GM10248 (cell line): ENCODE results near the gene FAM83C.

Experiments
- CTCF ChIA-PET: fragments of 300-600 bp; sonication (Branson Sonifier 250); formaldehyde crosslinking; extraction: SDS; loops from one replicate; lab custom pipeline; 2021; ENCODE audit warnings: antibody characterized with exemption; lab: Yijun Ruan, JAX
- POLR2A ChIA-PET: fragments of 350-650 bp; sonication (Branson Sonifier 250); formaldehyde crosslinking; extraction: SDS; loops from one replicate; lab custom pipeline; 2020; ENCODE audit warnings: antibody characterized with exemption; lab: Yijun Ruan, JAX
- DNase-seq: peaks from one replicate; pipeline ENCODE4 v3.0.0; 2012; ENCODE audit errors: extremely low spot score
- CTCF ChIP-seq: IDR thresholded peaks from 2 replicates; pipeline ENCODE4 v1.5.1; 2012; ENCODE audit warnings: mild to moderate bottlenecking, low read depth; ENCODE audit errors: extremely low read depth, missing control alignments, control extremely low read depth

FAM83C gene

DNA sequence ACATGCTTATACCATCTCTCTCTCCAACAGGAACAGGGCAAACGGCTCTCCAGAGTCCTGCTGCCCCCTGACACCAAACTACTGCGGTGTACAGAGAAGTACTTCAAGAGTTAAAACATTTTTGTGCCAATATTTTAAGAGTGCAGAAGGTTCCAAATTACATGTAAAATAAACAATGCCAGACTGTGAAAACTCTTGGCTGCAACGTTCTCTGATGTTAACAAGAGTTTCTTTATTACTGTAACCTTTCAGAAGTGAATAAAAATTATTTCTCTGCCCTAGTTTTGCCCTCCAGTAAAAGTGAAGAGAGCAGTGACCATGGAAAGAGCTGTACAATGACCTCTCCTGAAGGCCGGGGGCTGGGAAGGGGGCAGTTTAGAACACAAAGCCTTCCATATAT, 41.4 kb upstream of the FAM83C start:
- ChIA-PET CTCF (interaction anchor here (0.9 to 1.5 kb wide), 2 partner anchors 12 to 30 kb away, joined by 3 to 8 read pairs; no protein-coding TSS in a partner anchor), POLR2A (no interaction called here)
- no peak for TF ChIP-seq CTCF
- DNase-seq, result no peak

GRCh38 chr20:35332540-35333200, 40.4 kb upstream of the FAM83C start:
- ChIA-PET CTCF (interaction anchor here (1.4 to 4.5 kb wide), 3 partner anchors 10 to 62 kb away, joined by 3 to 40 read pairs (median 4); no protein-coding TSS in a partner anchor), POLR2A (no interaction called here)
- DNase-seq, result no peak
- TF ChIP-seq CTCF, result no peak

GRCh38 chr20:35329435-35330139, 37.4 kb upstream of the FAM83C start:
- peak; percentile 40 for TF ChIP-seq CTCF
- ChIA-PET POLR2A (no interaction called here), CTCF (interaction anchor here (0.5 to 4.5 kb wide), 12 partner anchors 11 to 207 kb away, joined by 3 to 40 read pairs (median 5); no protein-coding TSS in a partner anchor)
- DNase-seq, result peak; percentile 41

GRCh38 chr20:35328689-35329088, 36.5 kb upstream of the FAM83C start:
- POLR2A ChIA-PET, result no interaction called here
- TF ChIP-seq CTCF, result no peak
- CTCF ChIA-PET, result interaction anchor here (0.8 to 4.5 kb wide), 10 partner anchors 10 to 119 kb away, joined by 3 to 40 read pairs (median 6); no protein-coding TSS in a partner anchor
- DNase-seq, result no peak

GRCh38 chr20:35328095-35328685, 36.0 kb upstream of the FAM83C start:
- ChIA-PET POLR2A (no interaction called here), CTCF (interaction anchor here (1.0 to 4.5 kb wide), 4 partner anchors 9 to 119 kb away, joined by 4 to 40 read pairs (median 14); no protein-coding TSS in a partner anchor)
- no peak for DNase-seq
- TF ChIP-seq CTCF, result no peak

GRCh38 chr20:35327074-35327976, 35.1 kb upstream of the FAM83C start:
- DNase-seq, result no peak
- TF ChIP-seq CTCF, result no peak
- ChIA-PET POLR2A (no interaction called here), CTCF (interaction anchor here (0.7 to 0.9 kb wide), 2 partner anchors 19 to 20 kb away, joined by 3 read pairs; no protein-coding TSS in a partner anchor)
